Fibroblast of lung (primary cell): ENCODE measurements around the gene ALDH3B2. TPM values are rescaled to one million over a fixed set of nuclear protein-coding genes. Genes with fewer than 3 reads are reported as not detected.

Experiments used
- DNase-seq, 2 donors: peaks; one replicate each; pipeline versions ENCODE4 v3.0.0 to v3.0.0-alpha.2; 2010; ENCODE audit warnings: low read depth in 2 of 2
- H2AFZ ChIP-seq: 2 replicates; pipeline ENCODE4 v1.5.1; 2012; ENCODE audit warnings: low read length, control low read depth, inconsistent platforms
- H3K27ac ChIP-seq: 2 replicates; pipeline ENCODE4 v1.5.1; 2011; ENCODE audit warnings: low read length, control low read depth; ENCODE audit not compliant: insufficient read depth
- H3K27me3 ChIP-seq: 2 replicates; pipeline ENCODE4 v1.5.1; 2011; ENCODE audit warnings: mild to moderate bottlenecking, low read length; ENCODE audit not compliant: control insufficient read depth, insufficient read depth
- H3K36me3 ChIP-seq: 2 replicates; pipeline ENCODE4 v1.5.1; 2011; ENCODE audit warnings: low read length; ENCODE audit not compliant: control insufficient read depth, insufficient read depth
- H3K4me1 ChIP-seq: 2 replicates; pipeline ENCODE4 v1.5.1; 2011; ENCODE audit warnings: low read length; ENCODE audit not compliant: control insufficient read depth, insufficient read depth; ENCODE audit errors: extremely low read depth
- H3K4me2 ChIP-seq: 2 replicates; pipeline ENCODE4 v1.5.1; 2011; ENCODE audit warnings: low read length, control low read depth; ENCODE audit not compliant: insufficient read depth; ENCODE audit errors: extremely low read depth
- H3K4me3 ChIP-seq, 4 experiments: fragments of 200-600 bp in 1 of 4; sonication (generic) in 1 of 4; replicated peaks in 1 of 4; 2 replicates each; pipeline ENCODE4 v1.5.1; 2011 to 2016; ENCODE audit warnings: low read length in 4 of 4, low read depth in 3 of 4, mild to moderate bottlenecking in 3 of 4, control low read depth in 2 of 4, inconsistent platforms in 1 of 4, mixed read lengths in 1 of 4; ENCODE audit not compliant: insufficient read depth in 1 of 4; ENCODE audit errors: control extremely low read depth in 1 of 4
- H3K79me2 ChIP-seq: 2 replicates; pipeline ENCODE4 v1.5.1; 2012; ENCODE audit warnings: mild to moderate bottlenecking, low read length, inconsistent platforms; ENCODE audit not compliant: control insufficient read depth, insufficient read depth
- H3K9ac ChIP-seq: 2 replicates; pipeline ENCODE4 v1.5.1; 2011; ENCODE audit warnings: mild to moderate bottlenecking, low read length, control low read depth; ENCODE audit not compliant: insufficient read depth
- H3K9me3 ChIP-seq: 2 replicates; pipeline ENCODE4 v1.5.1; 2012; ENCODE audit warnings: low read depth, low read length; ENCODE audit not compliant: control insufficient read depth, insufficient read depth
- H4K20me1 ChIP-seq: 2 replicates; pipeline ENCODE4 v1.5.1; 2011; ENCODE audit warnings: low read length; ENCODE audit not compliant: control insufficient read depth, insufficient read depth; ENCODE audit errors: extremely low read depth
- EZH2 ChIP-seq: IDR thresholded peaks from 2 replicates; pipeline ENCODE4 v1.5.1; 2012; ENCODE audit warnings: low read length, control low read depth, mild to moderate bottlenecking; ENCODE audit errors: missing control alignments
- polyA plus RNA-seq, 2 donors: library from polyadenylated mRNA; depleted of rRNA in 1 of 2; stranded (reverse) in 1 of 2; unstranded in 1 of 2; fragments of >200 nt; gene quantifications; 2 replicates each; pipeline ENCODE4 v1.2.1, GENCODE V29; 2011 to 2012; ENCODE audit warnings: missing spikeins in 1 of 2
- total RNA-seq: library from RNA; depleted of rRNA; stranded (reverse); fragments of >200 nt; gene quantifications from 2 replicates; pipeline ENCODE4 v1.2.1, GENCODE V29; 2014
- TF ChIP-seq, protein P1 (sequence below), 2 donors: IDR thresholded peaks in 1 of 2; conservative IDR thresholded peaks in 1 of 2; 1 replicate in 1 of 2; 2 replicates in 1 of 2; pipeline ENCODE4 v1.5.1; 2011 to 2012; ENCODE audit warnings: low read length in 2 of 2, control low read depth in 1 of 2, inconsistent platforms in 1 of 2, low read depth in 1 of 2, mild to moderate bottlenecking in 1 of 2

Gene ALDH3B2
- total and polyA plus RNA-seq, 2 donors (not counting 1 experiment from before 2014, with no cell fraction given), result not detected

DNA sequence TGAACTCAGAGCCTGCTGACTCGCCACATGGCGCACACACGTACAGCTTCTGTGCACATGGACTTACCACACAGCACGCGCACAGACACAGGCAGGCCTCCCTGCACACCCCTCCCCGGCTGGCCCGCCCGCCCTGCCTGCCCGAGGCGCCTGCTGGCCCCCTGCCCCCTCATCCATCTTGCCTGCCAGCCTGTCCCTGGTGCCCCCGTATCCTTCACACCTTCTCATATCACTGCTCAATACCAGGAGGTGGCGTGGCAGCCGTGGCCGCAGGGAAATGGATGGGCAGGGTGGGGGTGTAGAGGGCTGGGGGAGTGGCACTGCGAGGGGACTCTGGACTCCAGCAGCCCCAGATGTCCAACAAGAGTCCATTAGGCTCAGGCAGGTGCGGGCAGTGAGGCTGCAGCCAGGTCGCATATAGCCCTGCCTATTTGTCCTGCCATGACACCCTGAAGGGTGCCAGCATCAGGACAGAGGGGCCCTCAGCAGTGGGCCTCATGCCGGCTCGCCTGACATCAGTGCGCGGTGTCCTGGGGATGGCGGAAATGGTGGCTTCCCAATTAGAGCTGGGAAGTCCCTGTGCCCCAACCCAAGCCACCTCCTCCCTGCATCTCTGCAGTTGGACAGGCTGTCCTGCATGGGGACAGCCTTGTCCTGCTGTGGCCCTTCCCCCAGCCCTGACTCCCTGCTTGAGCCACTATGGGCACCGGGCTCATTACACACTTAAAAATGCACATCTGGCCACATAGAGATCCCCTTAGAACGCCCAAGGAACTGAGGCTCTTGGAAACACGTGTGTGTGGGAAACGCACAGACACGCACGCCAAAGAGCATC, 32.9 kb downstream of the ALDH3B2 start:
- H3K4me1 ChIP-seq, result no peaks in the 10 kb centered on the region
- H4K20me1 ChIP-seq, result no peaks in the 10 kb centered on the region
- no peaks in the 10 kb centered on the region for H3K36me3 ChIP-seq
- H2AFZ ChIP-seq, result no peak overlapping the region
- no peaks in the 10 kb centered on the region for H3K9me3 ChIP-seq
- no peak overlapping the region for H3K27ac ChIP-seq
- H3K9ac ChIP-seq, result no peak overlapping the region
- TF ChIP-seq, protein P1, sequence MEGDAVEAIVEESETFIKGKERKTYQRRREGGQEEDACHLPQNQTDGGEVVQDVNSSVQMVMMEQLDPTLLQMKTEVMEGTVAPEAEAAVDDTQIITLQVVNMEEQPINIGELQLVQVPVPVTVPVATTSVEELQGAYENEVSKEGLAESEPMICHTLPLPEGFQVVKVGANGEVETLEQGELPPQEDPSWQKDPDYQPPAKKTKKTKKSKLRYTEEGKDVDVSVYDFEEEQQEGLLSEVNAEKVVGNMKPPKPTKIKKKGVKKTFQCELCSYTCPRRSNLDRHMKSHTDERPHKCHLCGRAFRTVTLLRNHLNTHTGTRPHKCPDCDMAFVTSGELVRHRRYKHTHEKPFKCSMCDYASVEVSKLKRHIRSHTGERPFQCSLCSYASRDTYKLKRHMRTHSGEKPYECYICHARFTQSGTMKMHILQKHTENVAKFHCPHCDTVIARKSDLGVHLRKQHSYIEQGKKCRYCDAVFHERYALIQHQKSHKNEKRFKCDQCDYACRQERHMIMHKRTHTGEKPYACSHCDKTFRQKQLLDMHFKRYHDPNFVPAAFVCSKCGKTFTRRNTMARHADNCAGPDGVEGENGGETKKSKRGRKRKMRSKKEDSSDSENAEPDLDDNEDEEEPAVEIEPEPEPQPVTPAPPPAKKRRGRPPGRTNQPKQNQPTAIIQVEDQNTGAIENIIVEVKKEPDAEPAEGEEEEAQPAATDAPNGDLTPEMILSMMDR (conservative IDR thresholded peaks at IDR 0.05 in 1 of 2, IDR thresholded peaks at IDR 0.05 in 1 of 2; ENCODE audit: low read depth in 1 of 2, low read length in 2 of 2), result no peak
- TF ChIP-seq EZH2, result no peak
- no peaks in the 10 kb centered on the region for H3K27me3 ChIP-seq
- no peak overlapping the region for H3K4me2 ChIP-seq
- H3K4me3 ChIP-seq, result no peak overlapping the region
- DNase-seq, result no peak
- H3K79me2 ChIP-seq, result no peaks in the 10 kb centered on the region

- DNase-seq, result no peak
- Histone ChIP-seq H3K27me3 (no peaks in the 10 kb centered on the region), H3K9me3 (no peaks in the 10 kb centered on the region)
These were observed 33.6 kb downstream of the ALDH3B2 start for GRCh38 chr11:67640758-67641337.

More at GRCh38 chr11:67640758-67641337, 33.6 kb downstream of the ALDH3B2 start:
- Histone ChIP-seq H2AFZ (no peak overlapping the region), H3K27ac (no peak overlapping the region), H3K4me1 (no peaks in the 10 kb centered on the region), H3K79me2 (no peaks in the 10 kb centered on the region), H3K4me3 (no peak overlapping the region), H3K9ac (no peak overlapping the region), H4K20me1 (no peaks in the 10 kb centered on the region), H3K4me2 (no peak overlapping the region), H3K36me3 (no peaks in the 10 kb centered on the region)
- no peak for TF ChIP-seq EZH2
- TF ChIP-seq, protein P1 (conservative IDR thresholded peaks at IDR 0.05 in 1 of 2, IDR thresholded peaks at IDR 0.05 in 1 of 2; ENCODE audit: low read depth in 1 of 2, low read length in 2 of 2), result no peak
